MM.1S (cell line): ENCODE measurements around the gene GRIK4.

ENCODE experiments used
- DNase-seq: peaks from one replicate; pipeline ENCODE4 v3.0.0-alpha.2; 2015
- H2AFZ ChIP-seq: fragments of 300-600 bp; sonication (generic); 2 replicates; pipeline ENCODE4 v1.6.0; 2016; ENCODE audit warnings: antibody characterized with exemption, low read length
- H3F3A ChIP-seq: fragments of 300-600 bp; sonication (generic); 2 replicates; pipeline ENCODE4 v1.6.1; 2016; ENCODE audit warnings: mild to moderate bottlenecking, antibody characterized with exemption, low read length, moderate library complexity, mixed read lengths; ENCODE audit not compliant: insufficient read depth
- H3K27ac ChIP-seq: fragments of 300-600 bp; sonication (generic); 2 replicates; pipeline ENCODE4 v1.5.1; 2016; ENCODE audit warnings: mild to moderate bottlenecking, low read length
- H3K27me3 ChIP-seq: fragments of 300-600 bp; sonication (generic); replicated peaks from 2 replicates; pipeline ENCODE4 v1.6.0; 2016; ENCODE audit warnings: low read length; ENCODE audit not compliant: insufficient read depth
- H3K36me3 ChIP-seq: fragments of 300-600 bp; sonication (generic); replicated peaks from 2 replicates; pipeline ENCODE4 v1.6.1; 2016; ENCODE audit warnings: mild to moderate bottlenecking, low read length, mixed read lengths; ENCODE audit not compliant: insufficient read depth
- H3K4me1 ChIP-seq: fragments of 300-600 bp; sonication (generic); 2 replicates; pipeline ENCODE4 v1.6.1; 2016; ENCODE audit warnings: low read length, mixed read lengths
- H3K4me2 ChIP-seq: fragments of 300-600 bp; sonication (generic); 2 replicates; pipeline ENCODE4 v1.6.0; 2016; ENCODE audit warnings: low read depth, low read length
- H3K4me3 ChIP-seq: fragments of 300-600 bp; sonication (generic); 2 replicates; pipeline ENCODE4 v1.5.1; 2016; ENCODE audit warnings: low read length, mixed read lengths
- H3K79me2 ChIP-seq: fragments of 300-600 bp; sonication (generic); 2 replicates; pipeline ENCODE4 v1.6.1; 2016; ENCODE audit warnings: mixed run types, low read length, mixed read lengths
- H3K9ac ChIP-seq: fragments of 300-600 bp; sonication (generic); 2 replicates; pipeline ENCODE4 v1.6.1; 2016; ENCODE audit warnings: low read length, mixed read lengths
- H3K9me2 ChIP-seq: fragments of 300-600 bp; sonication (generic); replicated peaks from 2 replicates; pipeline ENCODE4 v1.6.1; 2016; ENCODE audit warnings: mild to moderate bottlenecking, low read length, mixed read lengths; ENCODE audit not compliant: insufficient read depth
- H3K9me3 ChIP-seq: fragments of 300-600 bp; sonication (generic); replicated peaks from 2 replicates; pipeline ENCODE4 v1.6.1; 2016; ENCODE audit warnings: mild to moderate bottlenecking, low read length, mixed read lengths; ENCODE audit not compliant: insufficient read depth
- H4K20me1 ChIP-seq: fragments of 300-600 bp; sonication (generic); 2 replicates; pipeline ENCODE4 v1.6.1; 2016; ENCODE audit warnings: mild to moderate bottlenecking, low read length, moderate library complexity, mixed read lengths; ENCODE audit not compliant: insufficient read depth
- CTCF ChIP-seq: fragments of 300-600 bp; sonication (generic); IDR thresholded peaks from 2 replicates; pipeline ENCODE4 v1.5.1; 2016; ENCODE audit warnings: antibody characterized with exemption, low read length, mixed read lengths
- EZH2 ChIP-seq: fragments of 300-600 bp; sonication (generic); optimal IDR thresholded peaks from 2 replicates; pipeline ENCODE3; 2017; ENCODE audit warnings: low read depth, mild to moderate bottlenecking, antibody characterized with exemption, low read length, mixed read lengths
- EZH2phosphoT487 ChIP-seq: fragments of 300-600 bp; sonication (generic); IDR thresholded peaks from 2 replicates; pipeline ENCODE4 v1.6.1; 2018; ENCODE audit warnings: antibody characterized with exemption, low read length

Gene GRIK4

GRCh38 chr11:120835601-120836228 is 324.2 kb downstream of the GRIK4 start:
- Histone ChIP-seq H3K4me2 (no peak overlapping the region), H3K27ac (no peak overlapping the region), H3K9ac (no peak overlapping the region), H3K79me2 (no peaks in the 10 kb centered on the region), H3K27me3 (no peaks in the 10 kb centered on the region), H3K9me3 (no peaks in the 10 kb centered on the region), H3K9me2 (no peaks in the 10 kb centered on the region), H2AFZ (no peak overlapping the region), H3K36me3 (no peaks in the 10 kb centered on the region), H4K20me1 (no peaks in the 10 kb centered on the region), H3K4me1 (no peaks in the 10 kb centered on the region), H3F3A (no peaks in the 10 kb centered on the region), H3K4me3 (no peak overlapping the region)
- DNase-seq = no peak
- TF ChIP-seq CTCF (no peak), EZH2 (no peak), EZH2phosphoT487 (no peak)

- Histone ChIP-seq H3K9me2 (no peaks in the 10 kb centered on the region), H2AFZ (no peak overlapping the region), H3K79me2 (no peaks in the 10 kb centered on the region), H3K9ac (no peak overlapping the region), H3K27me3 (no peaks in the 10 kb centered on the region), H3K4me1 (no peaks in the 10 kb centered on the region), H3F3A (no peaks in the 10 kb centered on the region), H4K20me1 (no peaks in the 10 kb centered on the region), H3K4me2 (no peak overlapping the region), H3K27ac (no peak overlapping the region), H3K36me3 (no peaks in the 10 kb centered on the region), H3K4me3 (no peak overlapping the region), H3K9me3 (no peaks in the 10 kb centered on the region)
- TF ChIP-seq EZH2phosphoT487 (no peak), EZH2 (no peak), CTCF (no peak)
- DNase-seq = no peak
These were observed 326.1 kb downstream of the GRIK4 start for GRCh38 chr11:120837696-120838095.

- Histone ChIP-seq H3K9me3 (no peaks in the 10 kb centered on the region), H3K4me2 (no peak overlapping the region), H3K4me1 (no peaks in the 10 kb centered on the region), H2AFZ (no peak overlapping the region), H3K4me3 (no peak overlapping the region), H3K27ac (no peak overlapping the region), H3K9ac (no peak overlapping the region), H3K9me2 (no peaks in the 10 kb centered on the region), H3K36me3 (no peaks in the 10 kb centered on the region), H3K27me3 (no peaks in the 10 kb centered on the region), H3K79me2 (no peaks in the 10 kb centered on the region), H4K20me1 (no peaks in the 10 kb centered on the region), H3F3A (no peaks in the 10 kb centered on the region)
- no peak for DNase-seq
- no peak for TF ChIP-seq CTCF
- TF ChIP-seq EZH2 = no peak
- no peak for TF ChIP-seq EZH2phosphoT487
These were observed 327.7 kb downstream of the GRIK4 start for GRCh38 chr11:120839201-120839600.
